GM10248 (cell line): ENCODE results near the gene LAMA3.

Experiments used
- CTCF ChIA-PET: fragments of 300-600 bp; sonication (Branson Sonifier 250); formaldehyde crosslinking; extraction: SDS; loops from one replicate; lab custom pipeline; 2021; ENCODE audit warnings: antibody characterized with exemption; lab: Yijun Ruan, JAX
- POLR2A ChIA-PET: fragments of 350-650 bp; sonication (Branson Sonifier 250); formaldehyde crosslinking; extraction: SDS; loops from one replicate; lab custom pipeline; 2020; ENCODE audit warnings: antibody characterized with exemption; lab: Yijun Ruan, JAX
- DNase-seq: peaks from one replicate; pipeline ENCODE4 v3.0.0; 2012; ENCODE audit errors: extremely low spot score
- CTCF ChIP-seq: IDR thresholded peaks from 2 replicates; pipeline ENCODE4 v1.5.1; 2012; ENCODE audit warnings: mild to moderate bottlenecking, low read depth; ENCODE audit errors: extremely low read depth, missing control alignments, control extremely low read depth

LAMA3 gene

GRCh38 chr18:23645568-23646175, 43.6 kb upstream of the LAMA3 start:
- ChIA-PET CTCF (interaction anchor here (1.3 kb wide), 1 partner anchor 9 kb away, joined by 3 read pairs; no protein-coding TSS in a partner anchor), POLR2A (no interaction called here)
- TF ChIP-seq CTCF, result no peak
- no peak for DNase-seq

- ChIA-PET CTCF (interaction anchor here (1.3 kb wide), 1 partner anchor 8 kb away, joined by 3 read pairs; no protein-coding TSS in a partner anchor), POLR2A (no interaction called here)
- no peak for DNase-seq
- TF ChIP-seq CTCF, result no peak
Measured at GRCh38 chr18:23646282-23646681, 43.0 kb upstream of the LAMA3 start.

- no peak for DNase-seq
- TF ChIP-seq CTCF, result no peak
- POLR2A ChIA-PET, result no interaction called here
- CTCF ChIA-PET, result no interaction called here
Measured at GRCh38 chr18:23648456-23648855, 40.8 kb upstream of the LAMA3 start.

- no peak for DNase-seq
- no peak for TF ChIP-seq CTCF
- CTCF ChIA-PET, result no interaction called here
- POLR2A ChIA-PET, result no interaction called here
Measured at GRCh38 chr18:23648940-23649607, 40.2 kb upstream of the LAMA3 start.

- DNase-seq, result no peak
- TF ChIP-seq CTCF, result no peak
- POLR2A ChIA-PET, result no interaction called here
- CTCF ChIA-PET, result interaction anchor here (1.2 to 1.7 kb wide), 2 partner anchors 14 to 29 kb away, joined by 3 to 6 read pairs; no protein-coding TSS in a partner anchor
Measured at GRCh38 chr18:23650968-23651927, 38.0 kb upstream of the LAMA3 start.

GRCh38 chr18:23652232-23652631, 37.0 kb upstream of the LAMA3 start:
- CTCF ChIA-PET, result interaction anchor here (1.2 to 1.7 kb wide), 3 partner anchors 11 to 30 kb away, joined by 3 to 6 read pairs (median 4); no protein-coding TSS in a partner anchor
- TF ChIP-seq CTCF, result no peak
- DNase-seq, result no peak
- POLR2A ChIA-PET, result no interaction called here
